Anterior cingulate cortex (tissue), 58 donors: ENCODE results near the gene SPNS2.

Experiments
- DNase-seq, 58 donors: peaks; one replicate each; lab custom pipeline; 2025; lab: John Stamatoyannopoulos, UW

The SPNS2 gene

DNA sequence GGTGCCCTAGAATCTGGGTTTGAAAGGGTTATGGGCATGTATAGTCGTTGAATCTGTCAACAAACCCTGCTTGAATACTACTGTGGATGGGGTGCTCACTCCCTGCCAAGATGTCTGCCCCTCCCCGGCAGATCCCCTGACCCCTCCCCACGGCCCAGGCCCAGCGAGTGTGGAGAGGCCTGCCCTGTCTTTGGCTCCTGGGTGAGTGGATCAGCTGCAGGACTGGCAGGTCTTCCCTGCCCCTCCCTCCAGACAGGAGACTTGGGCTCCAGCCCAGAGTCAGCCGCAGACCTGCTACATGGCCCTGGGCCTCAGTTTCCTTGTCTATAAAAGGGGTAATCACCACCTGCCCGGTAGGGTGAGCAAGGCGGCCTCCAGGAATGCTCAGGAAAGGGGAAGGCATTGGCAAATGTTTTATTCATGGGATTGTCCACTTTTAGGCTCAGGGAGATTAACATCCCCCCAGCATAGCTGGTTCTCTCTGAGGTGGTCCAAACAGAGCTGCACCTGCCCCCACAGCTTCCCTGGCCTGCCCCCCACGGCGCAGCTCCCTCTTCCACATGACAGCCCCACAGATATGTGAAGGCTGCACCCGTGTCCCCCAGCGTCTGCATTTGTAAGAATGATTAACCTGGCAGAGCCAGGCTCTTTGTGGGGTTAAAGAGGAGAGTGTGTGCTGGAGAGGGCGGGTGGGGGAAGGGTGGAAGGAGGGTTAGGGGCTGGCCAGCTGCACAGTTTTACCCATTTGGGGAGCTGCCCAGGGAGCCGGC, 18.5 kb upstream of the SPNS2 start:
- DNase-seq, result no peak

DNA sequence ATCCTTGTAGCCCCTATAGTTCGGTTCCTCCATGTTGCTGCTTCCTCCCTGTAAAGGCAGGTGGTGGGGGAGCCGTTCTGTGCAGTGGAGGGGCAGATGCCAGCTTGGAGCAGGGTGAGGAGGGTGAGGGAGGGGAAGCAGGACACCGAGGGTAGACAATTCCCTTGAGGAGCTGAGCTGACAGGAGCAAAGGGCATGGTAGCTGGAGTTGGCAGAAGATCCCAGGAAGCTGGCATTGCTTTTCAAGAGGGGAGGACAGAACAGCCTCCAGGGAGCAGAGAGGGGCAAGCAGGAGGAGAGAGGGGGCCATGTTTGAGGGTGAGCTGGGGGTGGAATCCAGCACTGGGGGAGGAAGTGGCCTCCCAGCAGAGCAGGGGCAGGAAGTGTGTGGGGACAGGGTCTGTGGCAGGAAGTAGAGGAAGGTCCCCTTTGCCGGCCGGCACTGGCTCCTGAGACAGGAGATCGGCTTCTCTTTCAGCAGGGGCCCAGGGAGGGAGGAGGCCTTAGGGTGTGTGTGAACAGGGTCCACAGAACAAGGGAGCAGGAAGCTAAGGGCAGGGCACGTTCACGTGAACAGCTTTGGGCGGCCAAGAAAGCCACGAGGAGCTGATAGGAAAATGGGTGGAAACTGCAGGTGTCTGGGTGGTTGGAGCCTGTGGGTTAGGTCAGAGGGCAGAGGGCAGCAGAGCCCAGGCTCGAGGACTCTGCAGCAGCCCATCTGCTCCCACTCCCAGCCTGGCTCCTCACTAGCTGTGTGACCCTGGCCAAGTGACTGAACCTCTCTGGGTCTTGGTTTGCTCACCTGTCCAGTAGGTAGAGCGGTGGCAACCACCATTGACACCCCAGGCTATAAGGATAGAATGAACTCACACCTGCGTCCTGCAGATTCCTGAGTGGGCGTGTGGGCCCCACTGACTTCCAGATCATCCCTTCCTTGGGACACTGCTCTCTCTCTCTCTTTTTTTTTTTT, 17.5 kb upstream of the SPNS2 start:
- no peak for DNase-seq

DNA sequence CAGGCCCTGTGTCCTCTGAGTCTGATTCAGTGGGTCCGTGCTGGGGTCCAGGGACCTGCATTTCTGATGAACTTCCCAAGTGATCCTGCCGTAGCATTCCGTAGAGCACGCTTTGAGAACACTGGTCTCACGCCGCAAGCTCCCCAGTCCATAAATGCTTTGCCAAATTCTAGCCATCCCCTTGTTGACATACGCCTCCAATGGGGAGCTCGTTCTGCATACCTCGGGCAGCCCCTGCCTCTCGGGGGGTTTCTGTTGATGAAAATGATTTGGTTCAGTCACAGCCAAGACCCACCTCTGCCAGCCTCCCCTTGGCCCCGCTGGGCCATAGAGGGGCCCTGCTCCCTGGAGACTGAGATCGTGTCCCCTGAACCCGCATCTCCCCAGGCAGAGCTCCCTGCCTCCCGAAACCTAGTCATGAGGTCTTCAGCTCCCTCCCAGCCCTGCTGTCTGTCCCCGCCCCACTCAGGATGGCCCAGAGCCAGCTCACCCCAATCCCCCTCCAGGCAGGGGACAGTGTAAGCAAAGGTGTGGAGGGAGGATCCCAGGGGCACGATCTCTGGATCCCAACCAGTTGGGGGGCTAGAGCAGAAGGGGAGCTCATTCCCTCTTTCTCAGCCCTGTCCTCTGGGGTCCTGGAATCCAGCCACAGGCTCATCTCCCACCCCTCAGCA, 16.2 kb upstream of the SPNS2 start:
- no peak for DNase-seq

DNA sequence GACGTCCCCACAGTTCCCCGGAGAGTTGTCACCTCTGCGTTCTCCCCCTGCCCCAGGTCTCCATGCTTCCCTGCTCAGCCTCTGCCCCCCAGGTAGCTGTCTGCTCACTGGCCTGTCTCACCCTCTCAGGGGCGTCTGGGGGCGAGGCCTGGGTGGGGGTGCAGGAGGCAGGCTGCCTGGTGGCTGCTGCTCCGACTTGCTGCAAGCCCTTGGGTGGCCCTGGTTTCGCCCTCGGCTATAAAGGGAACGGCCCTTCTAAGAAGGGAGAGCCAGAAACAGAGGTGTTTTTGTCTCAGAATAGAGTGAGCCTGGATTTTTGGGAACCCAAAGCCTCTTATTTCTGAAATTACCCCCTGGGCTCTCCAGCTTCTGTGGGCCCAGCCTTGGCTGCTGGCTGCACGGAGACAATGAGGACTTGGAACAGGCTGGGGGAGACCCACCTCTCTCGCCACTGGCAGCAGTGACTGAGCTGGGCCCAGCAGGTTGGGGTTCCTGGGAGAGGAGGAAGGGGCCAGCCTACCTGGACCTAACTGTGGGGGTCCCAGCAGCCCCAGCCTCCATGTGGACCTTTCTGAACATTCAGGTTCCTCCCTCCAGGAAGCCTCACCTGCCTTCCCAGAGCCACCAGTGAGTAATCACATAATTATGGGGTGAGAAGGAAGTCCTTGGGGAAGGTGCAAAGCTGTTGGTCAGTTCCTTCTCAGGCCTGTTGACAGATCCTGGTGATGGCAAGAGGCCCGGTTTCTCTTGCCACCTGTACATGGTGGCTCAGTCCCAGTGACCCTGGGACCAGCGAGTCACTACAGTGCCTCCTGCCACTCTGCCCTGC, 15.5 kb upstream of the SPNS2 start:
- DNase-seq, result no peak

DNA sequence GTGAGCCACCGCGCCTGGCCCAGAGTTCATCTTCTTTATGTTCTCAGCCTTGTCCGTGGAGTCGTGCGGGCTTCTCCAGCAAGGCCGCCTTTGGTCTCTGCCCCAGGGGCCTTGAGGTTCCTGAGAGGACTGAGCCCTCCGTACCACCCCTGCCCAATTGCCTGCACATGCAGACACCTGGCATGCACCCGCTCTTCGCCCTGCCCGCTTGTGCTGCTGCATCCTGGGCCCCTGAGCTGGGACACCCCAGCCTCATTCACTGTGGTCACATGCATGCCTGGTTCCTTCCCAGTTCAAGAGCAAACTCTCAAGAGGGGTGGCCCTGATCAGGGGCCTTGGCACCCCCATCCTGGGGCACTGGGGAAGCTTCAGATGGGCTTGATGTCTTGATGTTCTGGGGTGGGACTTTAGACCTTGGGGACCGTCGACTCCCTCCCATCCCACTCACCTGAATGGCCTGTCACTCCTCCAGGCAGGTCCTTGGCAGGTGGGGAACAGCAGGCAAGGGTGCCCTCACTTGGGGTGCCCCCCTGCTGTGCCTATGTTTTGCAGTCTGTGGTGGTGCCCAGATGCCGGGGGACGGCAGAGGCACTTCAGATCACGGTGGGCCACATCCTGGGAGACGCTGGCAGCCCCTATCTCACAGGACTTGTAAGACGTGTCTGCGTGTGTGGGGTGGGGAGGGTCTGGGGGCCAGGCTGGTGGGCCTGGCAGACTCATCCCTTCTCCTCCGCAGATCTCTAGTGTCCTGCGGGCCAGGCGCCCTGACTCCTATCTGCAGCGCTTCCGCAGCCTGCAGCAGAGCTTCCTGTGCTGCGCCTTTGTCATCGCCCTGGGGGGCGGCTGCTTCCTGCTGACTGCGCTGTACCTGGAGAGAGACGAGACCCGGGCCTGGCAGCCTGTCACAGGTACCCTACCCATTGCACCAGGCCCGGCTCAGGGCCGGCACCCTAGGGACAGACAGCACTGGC, 12.7 kb upstream of the SPNS2 start:
- no peak for DNase-seq

DNA sequence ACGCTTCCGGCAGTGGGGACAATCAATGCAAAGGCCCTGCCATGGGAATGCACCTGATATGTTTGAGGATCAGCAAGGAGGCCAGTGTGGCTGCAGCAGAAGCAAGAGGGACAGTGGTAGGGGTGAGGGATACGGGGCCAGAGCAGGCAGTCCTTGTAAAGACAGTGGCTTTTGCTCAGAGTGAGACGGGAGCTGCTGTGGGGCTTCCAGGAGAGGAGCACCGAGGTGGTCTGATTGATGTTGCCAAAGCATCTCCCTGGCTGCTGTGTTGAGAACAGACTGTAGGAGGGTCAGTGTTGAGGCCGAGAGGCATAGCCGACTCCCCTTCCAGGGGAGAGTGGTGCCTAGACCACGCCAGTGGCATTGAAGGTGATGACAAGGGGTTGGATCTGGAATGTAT, 11.4 kb upstream of the SPNS2 start:
- DNase-seq, result no peak

DNA sequence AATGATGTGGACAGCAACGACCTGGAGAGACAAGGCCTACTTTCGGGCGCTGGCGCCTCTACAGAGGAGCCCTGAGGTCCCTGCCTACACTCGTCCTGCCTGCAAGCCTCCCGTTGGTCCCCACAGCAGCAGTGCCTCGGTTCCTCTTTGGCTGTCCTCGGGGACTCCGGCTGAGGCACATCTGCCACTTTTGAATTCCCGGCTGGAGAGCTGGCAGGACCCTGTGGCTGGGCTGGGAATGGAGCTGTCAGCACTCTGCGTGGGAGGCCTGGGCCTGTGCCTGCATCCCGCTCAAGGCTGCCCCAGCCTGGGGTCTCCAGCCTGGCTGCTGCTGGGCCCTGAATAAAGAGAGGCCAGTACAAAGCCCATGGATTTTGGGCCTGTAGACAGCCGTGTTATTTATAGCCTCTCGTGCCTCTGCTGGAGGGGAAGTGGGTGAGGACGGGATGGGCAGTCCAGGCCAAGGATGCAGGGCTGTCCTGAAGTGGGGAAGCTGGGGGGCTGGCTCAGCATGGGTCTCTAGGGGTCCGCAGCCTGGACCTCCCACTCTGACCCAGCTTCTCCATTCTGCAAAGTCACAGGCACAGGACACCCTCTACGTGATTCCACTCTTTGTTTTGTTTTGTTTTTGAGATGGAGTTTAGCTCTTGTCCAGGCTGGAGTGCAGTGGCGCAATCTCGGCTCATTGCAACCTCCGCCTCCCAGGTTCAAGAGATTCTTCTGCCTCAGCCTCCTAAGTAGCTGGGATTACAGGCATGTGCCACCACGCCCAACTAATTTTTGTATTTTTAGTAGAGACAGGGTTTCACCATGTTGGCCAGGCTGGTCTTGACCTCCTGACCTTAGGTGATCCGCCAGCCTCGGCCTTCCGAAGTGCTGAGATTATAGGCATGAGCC, 10.6 kb upstream of the SPNS2 start:
- DNase-seq, result peak in 2 of 58 donors; percentile 5 to 10

DNA sequence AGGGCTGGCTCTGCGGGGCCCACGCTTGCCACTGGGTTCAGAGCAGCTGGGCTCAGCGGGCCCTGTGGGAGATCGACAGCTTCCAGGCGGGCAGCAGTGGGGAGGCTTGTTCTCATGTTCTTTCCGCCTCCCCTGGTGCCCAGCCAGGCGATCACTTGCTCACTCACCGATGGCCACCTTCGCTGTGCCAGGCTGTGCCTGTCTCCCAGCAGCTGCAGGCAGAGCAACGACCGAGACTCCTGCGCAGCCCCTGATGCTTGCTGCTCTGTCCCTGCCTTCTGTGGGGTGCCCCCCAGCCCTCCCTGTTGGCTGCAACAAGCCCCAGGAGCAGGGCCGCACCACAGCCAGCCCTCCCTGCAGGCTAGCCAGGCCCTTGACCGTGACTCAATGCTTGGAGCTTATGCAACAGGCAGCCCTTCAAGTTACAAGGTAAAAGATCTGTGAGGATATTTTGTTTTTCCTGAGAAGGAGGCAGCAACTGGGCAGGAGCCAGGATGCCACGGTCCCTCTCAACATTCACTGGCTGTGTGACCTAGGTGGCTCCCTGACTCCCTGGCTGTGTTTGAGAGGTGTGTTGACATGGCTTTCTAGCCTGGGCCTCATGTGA, 9.6 kb upstream of the SPNS2 start:
- DNase-seq, result no peak

DNA sequence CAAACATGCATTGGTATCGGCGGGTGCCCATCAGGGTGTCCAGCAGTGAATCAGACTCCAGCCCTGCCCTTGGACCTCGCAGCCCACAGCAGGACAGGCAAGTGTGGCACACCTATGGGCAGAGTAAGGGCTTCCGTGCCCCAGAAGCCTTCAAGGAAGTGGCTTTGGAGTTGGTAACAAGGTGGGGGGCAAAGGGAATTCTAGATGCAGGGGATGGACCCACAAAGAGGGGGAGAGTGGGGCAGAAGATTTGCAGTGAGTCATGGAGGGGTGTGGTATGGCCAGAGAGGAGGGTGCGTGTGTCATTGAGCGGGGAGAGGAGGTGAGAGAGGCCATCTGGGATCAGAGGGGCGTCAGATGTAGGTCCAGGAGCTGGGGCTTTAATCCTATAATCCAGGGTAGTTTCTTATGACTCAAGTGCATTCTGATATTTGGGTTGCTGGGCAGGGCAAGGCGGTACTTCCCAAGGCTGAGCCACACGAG, 8.5 kb upstream of the SPNS2 start:
- DNase-seq, result no peak

DNA sequence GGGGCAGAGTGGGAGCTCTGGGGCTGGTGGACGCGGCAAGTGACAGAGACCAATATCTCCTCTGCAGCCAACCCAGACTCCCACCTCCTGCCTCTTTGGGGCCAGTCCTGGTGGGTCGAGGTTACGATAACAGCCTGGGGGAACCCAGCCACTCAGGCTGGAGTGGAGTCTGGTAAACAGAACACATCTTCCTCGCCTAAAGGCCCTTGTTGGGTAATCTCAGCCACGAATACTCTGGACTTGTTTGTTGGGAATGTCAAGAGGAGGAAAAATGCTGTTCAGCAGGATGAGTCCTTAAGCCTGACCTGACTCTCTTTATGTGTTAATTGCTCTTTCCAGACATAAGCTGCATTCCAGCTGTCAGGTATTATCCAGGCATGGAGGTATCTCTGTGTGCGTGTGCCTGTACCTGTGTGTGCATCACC, 8.0 kb upstream of the SPNS2 start:
- DNase-seq, result no peak

DNA sequence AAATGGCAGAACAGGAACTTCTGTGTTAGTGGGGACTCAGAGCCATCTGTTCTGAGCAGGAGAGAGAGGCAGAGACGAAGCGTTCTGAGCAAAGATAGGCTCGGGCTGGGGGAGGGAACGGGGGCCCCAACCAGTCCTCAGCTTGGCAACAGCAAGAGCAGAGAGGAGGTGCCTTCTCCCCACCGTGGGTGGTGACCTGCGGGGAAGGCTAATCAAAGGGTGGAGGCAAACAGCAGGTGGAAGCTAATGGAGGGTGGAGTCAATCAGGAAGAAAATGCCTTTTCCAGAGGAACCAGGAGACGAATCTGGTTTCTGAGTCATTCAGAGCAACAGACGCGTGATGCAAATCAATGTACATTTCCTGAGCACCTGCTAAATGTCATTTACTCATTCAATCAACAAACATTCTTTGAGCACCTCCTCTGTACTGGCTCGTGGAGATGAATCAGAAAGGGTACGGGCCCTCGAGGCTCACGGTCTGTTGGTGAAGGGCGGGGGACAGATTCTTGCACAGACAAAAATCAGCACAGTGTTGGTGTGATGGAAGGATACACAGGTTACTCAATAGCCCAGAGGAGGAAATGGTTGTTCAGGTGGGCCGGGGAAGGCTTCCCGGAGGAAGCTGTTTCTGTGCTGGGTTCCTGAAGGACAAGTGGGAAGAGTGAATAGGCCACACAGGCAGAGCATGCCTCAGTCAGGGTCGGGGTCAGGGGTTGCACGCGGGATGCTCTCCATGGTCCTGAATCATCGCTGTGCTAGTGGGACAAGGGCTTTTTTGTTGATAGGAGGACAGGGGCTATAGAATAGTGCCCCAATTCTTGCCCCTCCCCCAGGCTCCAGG, 5.7 kb upstream of the SPNS2 start:
- peak in 24 of 58 donors; percentile 11 to 67 (median 36) for DNase-seq

DNA sequence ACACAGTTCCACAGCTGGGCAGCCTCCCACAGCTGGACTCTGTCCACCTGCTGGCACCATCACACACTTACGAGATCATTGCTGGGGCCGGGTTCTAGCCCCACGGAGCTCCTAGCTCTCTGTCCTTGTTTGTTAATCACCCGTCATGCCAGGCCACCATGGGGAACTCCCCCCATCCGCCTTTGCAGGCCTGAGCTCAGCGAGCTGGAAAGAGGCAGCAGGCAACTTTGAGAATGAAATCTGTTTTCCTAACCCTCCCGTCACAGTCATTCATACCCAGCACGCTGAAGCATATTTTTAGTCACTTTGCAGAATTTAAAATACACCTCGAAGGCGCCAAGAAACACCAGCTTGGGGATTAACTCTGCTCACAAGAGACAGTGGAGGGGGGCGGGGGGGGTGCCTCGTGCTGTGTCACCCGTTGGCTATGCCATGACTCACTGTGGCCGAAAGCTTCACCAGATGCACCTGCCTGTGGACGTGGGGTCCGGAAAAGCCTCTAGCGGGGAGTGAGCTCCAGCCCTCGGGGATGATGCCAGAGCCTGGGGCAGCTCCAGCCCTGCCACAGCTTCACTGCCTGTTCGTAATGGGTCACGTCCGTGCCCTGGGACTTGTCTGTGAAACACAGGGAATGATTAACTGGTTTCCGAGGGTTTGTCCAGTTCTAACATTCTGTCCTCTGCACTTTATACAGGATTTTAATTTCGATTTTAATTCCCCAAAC, 1.4 kb upstream of the SPNS2 start:
- DNase-seq, result peak in 33 of 58 donors; percentile 8 to 66 (median 33)

DNA sequence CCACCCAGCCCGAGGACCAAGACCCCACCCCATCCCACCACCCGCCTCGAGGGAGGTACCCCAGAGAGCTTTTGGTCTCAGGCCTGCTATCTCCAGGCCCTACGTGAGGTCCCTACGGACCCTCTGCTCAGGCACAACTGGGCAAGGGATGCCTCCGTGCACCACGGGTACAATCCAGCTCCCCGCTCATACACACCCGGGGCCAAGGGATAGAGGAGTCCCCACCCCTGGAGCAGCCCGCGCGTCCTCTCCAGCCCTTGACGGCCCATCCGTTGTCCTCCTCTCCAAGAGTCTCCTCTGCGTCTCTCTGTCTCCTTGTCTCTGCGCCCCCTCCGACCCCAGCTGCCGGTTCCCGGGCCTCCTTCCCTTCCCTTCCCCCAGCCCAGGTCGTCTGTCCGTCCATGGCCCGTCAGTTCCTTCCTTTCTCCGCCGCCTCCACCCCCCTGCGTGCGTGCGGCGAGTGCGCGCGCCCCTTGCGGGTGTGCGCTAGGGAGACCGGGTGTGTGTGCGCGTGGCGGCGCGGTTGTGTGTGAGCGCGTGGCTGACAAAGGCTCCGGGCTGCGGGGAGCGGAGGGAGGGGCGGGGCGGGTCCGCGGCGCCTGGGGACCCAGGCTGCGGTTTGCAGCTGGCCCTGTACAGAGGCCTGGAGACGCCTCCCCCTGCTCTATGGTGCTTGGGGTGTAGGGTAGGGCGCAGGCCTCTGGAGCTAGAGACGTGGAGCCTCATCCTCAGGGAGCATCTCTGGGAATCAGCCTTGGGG, 930 bp downstream of the SPNS2 start:
- DNase-seq, result peak in 51 of 58 donors; percentile 16 to 77 (median 52)

DNA sequence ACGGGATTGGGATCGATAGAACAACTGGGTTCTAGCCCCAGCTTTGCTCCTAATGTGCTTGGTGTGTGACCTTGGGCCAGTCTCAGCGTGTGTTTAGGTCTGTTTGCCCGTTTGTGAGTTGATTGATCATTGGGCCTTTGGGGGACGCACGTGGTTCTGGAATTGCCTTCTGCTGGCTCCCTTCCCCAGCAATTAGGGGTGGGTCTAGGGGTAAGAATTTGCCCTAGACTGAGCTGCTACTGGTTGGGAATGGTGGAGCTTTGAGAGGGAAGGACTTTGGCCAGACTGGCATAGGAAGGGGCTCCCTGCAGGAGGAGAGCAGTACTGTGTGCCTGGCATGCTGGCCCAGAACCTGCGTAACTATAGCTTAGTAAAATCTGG, 1.5 kb downstream of the SPNS2 start:
- DNase-seq, result peak in 1 of 58 donors; percentile 53
